Activated gamma-delta T cell treated with anti-CD3 and anti-CD28 coated beads, Interleukin-2, amount 50 U/mL, for 16 hours (primary cell): ENCODE data around the gene LYAR.
A peak's percentile ranks its signal among the peaks of the same experiment; 100 is the strongest.

Experiments used
- DNase-seq: peaks from one replicate; pipeline ENCODE4 v3.0.0-alpha.2; 2020; ENCODE audit warnings: low read depth

Gene LYAR, protein sequence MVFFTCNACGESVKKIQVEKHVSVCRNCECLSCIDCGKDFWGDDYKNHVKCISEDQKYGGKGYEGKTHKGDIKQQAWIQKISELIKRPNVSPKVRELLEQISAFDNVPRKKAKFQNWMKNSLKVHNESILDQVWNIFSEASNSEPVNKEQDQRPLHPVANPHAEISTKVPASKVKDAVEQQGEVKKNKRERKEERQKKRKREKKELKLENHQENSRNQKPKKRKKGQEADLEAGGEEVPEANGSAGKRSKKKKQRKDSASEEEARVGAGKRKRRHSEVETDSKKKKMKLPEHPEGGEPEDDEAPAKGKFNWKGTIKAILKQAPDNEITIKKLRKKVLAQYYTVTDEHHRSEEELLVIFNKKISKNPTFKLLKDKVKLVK

DNA sequence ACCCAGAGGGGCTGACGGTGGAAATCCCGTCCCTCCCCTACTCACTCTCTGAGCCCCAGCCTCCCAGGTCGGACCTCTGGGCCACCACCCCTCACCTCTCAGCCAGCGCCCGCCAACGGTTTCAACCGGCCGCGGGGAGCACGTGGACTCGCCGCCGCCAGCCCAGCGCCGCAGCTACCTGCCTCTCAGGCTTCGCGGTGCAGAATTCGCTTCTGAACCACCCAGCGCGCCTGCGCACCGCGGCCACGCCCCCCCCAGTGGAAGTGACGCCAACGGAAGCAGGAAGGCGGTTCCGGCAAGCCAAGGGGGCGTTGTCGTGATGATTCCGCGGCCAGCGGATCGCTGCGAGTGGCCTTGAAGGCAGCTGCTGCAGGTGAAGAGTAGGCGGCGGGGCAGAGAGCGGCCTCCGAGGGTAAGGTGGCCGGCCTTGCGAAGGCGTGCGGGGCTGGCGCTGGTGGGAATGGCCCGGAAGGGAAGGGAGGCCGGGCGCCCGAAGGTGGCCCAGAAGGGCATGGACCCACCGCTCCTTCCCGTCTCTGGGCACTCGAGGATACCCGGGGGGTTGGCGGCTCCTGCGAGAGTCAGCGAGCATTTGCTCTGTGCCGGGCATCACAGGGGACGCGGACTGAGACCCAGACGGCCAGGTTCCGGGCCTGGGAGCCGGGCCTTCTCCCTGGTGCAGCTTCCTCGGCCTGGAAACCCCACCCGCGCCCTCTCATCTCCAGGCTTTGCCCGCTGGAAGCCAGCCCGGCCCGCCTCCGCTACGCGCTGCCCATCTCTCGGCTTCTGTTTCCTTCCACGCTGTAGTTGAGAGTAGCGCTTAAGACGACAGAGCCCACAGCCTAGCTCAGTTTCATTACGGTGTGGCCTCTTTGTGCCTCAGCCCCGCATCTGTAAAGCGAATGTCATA lies at the start of gene LYAR, which contains the start of gene ZBTB49:
Gene LYAR, minus strand, starts transcription at position 214 of the 910 bp plus-strand sequence. CDS start 6,412 bp downstream, outside the sequence.
Gene ZBTB49, plus strand, starts transcription at position 311 of the 910 bp plus-strand sequence. CDS start 9,695 bp downstream, outside the sequence.
- peak; percentile 98 for DNase-seq

DNA sequence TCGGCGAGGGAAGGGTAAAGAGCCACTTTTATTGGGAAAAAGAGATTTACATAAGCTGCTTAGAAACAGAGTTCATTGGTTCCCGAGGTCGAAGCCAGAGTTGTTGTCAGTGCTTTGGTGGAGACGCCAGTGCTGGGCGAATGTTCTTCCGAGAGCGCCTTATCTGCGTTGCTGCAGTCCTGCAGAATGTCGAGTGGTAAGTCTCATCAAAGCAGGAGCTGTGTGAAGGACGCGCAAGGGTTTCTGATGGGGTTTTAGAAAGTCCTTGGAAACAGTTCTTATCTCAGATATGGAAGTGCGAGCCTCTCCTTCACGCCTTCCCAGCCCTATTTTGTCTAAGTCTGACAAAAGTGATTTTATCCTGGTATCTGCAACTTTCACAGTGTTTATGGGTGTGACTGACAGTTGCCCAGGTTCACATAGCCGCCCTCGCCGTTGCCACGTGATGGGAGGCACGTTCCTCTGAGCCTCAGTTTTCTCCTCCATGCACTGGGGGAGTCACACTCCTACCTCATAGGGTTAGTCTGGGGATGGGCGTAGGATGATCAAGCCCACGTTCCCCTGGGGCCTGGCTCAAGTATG lies 49.6 kb upstream of the LYAR start:
- DNase-seq = no peak

DNA sequence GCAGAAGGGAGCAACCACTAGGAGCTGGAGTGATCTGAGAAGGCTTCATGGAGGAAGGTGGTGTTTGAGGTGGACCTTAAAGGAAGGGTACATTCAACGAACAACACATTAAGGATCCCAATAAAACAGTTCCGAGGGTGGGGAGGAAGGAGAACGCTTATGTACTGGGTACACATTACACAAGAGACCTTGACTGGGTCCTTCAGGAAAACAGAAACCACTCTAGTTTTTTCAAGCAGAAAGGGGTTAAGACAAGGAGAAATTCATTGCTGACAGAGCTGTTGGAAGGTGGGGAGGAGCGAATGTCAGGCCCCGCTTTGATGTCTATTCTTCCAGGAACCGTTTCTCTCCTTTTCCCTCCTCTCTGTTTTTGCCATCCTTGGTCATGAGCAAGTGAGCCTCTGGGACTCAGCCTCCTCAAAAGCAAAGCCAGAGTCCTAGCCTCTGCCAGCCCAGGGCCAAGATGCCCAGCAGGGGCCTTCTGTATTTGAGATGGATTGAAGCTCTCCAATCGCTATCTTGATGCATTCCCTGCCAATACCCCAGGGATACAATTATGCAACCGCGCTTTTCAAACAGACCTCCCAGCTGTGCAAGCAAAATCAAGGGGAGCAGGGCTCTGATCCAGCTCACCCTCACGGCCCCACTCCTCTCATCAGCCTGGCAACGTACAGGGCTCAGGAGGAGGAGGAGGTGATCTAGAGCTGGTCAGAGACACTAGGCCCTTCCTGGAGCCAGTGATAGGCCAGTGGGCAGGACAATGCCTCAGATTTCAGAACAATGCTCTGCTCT lies 48.5 kb upstream of the LYAR start:
- DNase-seq = no peak

DNA sequence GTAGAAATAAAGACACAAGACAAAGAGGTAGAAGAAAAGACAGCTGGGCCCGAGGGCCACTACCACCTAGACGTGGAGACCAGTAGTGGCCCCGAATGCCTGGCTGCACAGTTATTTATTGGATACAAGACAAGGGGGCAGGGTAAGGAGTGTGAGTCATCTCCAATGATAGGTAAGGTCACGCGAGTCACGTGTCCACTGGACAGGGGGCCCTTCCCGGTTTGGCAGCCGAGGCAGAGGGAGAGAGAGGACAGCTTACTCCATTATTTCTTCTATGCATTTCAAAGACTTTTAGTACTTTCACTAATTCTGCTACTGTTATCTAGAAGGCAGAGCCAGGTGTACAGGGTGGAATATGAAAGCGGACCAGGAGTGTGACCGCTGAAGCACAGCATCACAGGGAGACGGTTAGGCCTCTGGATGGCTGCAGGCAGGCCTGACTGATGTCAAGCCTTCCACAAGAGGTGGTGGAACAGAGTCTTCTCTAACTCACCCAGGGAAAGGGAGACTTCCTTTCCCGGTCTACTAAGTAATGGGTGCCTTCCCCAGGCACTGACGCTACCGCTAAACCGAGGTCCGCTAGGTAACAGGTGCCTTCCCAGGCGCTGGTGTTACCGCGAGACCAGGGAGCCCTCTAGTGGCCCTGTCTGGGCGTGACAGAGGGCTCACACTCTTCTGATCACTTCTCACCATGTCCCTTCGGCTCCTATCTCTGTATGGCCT lies 45.0 kb upstream of the LYAR start:
- peak; percentile 64 for DNase-seq

DNA sequence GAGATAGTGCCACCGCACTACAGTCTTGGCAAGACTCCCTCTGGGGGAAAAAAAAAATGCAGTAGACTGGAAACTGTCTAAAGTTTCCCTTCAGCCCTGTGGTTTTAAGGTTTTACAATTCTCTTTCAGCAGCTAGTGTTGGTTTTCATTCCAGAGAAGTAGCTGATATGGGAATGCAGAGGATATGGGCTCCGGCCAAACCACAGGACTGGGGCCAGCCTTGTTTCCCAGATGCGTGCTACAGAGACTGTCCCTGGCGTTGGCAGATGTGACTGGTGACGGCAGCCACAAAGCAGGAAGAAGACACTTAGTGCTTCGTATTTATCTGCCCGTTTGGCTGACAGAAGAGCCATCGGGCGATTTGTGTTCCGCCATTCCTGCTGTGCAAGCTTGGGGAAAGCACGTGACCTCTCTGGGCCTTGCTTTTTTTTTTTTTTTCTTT lies 43.3 kb upstream of the LYAR start:
- no peak for DNase-seq

DNA sequence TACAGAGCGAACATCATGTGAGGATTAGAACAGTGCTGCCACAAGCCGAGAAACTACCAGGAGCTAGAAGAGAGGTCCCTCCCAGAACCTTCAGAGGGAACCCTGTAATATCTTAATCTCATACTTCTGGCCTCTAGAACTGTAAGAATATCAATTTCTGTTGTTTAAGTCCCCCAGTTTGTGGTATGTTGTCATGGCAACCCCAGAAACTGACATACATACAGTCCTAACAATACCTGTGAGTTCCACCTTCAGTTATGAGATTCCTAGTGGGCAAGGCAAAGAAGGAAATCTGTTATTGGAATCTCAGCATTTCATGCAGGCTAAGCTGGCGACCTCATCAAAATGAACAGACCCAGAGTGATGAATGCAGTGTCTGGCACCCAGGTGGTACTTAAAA lies 42.6 kb upstream of the LYAR start:
- no peak for DNase-seq

DNA sequence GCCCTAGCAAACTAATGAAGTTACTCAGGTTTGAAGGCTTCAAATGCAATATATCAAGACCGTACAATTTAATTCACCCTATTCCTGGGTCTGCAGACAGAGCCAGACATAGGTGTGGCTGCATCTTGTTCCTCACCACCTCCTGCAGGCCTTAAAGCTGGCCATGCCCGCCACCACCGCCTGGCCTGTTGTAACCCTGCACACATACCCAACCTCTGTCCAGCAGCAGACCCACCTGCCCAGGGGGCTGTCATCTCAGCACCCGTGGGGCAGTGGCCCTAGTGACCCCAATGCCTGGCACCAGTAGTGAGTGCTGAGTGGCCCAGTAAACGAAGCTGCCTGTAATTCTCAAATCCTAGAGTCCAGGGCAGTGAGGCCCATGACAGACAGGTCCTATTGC lies 40.8 kb upstream of the LYAR start:
- DNase-seq = no peak

DNA sequence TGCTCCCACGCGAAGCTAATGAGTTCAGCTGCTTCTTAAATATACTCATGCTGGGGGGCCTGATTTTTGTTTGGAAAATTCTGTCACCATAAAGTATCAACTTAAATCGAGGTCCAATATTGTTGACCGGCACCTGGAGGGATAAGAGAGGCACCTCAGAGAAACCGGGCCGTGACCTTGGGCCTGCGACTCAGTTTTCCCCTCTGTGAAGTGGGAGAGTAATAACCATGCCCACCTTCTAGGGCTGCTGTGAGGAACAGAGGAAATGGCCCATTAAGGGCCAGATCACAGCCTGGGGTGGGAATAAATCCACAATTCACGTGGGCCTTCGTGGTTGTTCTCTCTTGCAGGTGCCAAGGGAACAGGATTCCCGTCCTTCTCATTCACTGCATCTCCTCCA lies 39.5 kb upstream of the LYAR start:
- DNase-seq = no peak

DNA sequence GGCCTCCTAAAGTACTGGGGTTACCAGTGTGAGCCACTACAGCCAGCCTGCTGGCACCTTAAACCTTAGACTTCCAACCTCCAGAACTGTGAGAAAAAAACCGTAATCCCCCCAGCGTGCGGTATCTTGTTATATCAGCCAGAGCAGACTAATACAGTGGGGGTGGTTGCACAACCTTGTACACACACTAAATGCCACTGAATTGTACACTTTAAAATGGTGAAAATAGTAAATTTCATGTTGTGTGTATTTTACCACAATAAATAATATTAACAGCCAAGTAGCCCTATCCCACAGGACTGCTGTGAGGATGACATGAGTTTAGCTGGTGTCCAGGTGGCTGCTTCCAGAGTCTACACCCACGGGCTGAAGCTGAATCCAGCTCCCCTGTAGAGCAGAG lies 38.9 kb upstream of the LYAR start:
- DNase-seq = no peak

DNA sequence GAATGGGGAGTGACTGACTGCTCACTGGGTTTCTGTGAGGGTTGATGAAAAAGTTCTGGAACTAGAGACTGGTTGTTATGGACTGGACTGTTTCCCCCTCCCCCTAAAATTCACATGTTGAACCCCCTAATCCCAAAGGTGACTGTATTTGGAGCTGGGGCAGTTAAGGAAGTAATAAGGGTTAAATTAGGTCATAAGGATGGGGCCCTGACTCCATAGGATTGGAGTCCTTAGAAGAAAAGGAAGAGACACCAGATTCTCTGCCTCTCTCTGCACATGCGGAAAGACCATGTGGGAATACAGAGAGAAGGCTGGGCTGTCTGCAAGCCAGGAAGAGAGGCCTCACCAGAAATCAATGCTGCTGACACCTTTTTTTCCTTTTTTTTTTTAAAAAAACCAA lies 38.3 kb upstream of the LYAR start:
- DNase-seq = no peak

DNA sequence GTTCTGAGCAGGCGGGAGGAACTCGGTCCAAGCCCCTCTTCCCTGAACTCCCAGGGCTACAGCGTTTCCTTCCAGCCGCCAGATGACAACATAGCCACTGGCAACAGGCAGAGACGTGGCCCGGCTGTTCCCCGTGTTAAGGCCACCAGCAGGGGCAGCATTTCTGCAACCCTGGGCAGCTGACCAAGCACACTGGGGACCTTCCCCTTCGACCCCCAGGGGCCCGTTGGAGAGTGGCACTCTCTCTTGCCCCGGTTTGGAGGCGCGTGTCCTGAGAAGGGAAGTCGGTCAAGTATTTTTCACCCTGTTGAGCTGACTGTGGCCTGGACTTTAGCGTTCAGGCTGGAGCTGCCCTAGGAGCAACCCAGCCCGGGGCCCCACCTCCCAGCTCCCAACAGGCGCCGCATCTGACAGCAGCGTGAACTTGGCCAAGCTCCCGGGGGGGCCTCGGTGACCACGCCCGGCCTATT lies 37.7 kb upstream of the LYAR start:
- no peak for DNase-seq

DNA sequence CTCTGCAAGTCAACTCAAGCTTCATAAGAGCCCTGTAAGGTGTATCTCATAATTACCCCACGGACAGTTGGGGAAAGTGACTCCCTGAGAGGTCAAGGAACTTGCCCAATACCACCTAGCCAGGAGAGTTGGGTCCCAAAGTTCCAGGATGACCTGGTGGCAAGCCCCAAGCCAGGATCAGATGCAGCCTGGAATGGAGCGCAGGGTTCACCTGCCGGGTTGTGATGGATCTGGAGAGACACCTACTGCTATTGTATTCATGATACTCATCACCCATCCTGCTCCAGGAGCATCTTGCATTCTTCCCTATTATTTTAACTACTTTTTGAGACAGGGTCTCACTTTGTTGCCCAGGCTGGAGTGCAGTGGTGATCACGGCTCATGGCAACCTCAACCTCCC lies 36.2 kb upstream of the LYAR start:
- DNase-seq = no peak

DNA sequence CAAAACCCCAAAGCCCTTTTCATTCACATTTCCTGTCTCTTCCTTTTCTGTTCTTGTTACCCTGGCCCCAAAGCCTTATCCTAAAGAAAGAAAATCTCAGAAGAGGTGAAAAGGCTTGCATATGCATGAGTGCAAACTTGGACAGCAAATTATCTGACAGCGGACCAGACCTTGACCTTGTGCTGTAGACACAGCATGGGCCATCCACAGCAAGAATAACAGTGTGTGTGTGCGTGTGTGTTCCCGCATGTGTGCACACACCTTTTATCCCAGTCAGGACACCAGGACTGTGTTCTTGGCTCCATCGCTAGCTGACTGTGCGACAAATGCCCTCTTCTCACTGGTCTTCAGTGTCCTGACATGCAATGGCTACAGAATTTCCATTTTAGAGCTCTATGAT lies 35.4 kb upstream of the LYAR start:
- no peak for DNase-seq

DNA sequence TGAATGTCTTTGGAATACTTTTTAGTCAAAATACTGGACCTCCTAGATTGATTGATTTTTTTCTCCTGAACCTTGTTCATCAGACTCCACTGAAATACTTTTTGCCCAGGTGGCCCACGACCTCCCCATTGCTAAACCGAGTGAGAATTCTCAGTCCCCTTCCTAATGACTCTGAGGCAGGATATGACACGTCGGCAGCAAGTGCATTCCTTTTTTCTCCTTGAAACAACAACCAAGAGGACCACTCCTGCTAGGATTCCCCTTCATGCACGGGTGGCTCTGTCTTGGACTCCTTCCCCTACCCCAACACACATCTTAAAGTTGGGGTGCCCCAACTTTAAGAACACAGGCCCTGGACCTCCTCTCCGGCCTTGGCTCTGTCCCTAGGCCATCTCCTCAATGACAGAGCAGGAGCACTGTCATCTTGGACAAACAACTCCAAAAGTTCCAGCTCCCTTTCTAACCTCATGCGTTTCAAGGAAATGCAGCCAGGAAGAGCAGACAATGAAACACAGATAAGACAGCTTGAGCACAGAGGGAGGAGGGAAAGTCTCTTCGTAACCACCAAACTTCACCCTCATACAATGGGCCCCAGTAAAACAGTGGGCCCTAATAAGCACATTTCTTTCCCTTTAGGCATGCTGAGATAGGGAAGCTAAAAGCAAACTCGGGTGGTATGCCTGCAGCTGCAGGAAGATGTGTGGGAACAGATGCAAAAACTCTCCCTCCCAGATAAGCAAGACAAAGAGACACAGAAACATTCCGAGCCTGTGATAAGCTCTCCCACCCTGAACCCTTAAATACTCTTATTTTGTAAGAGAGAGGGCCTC lies 34.0 kb upstream of the LYAR start:
- no peak for DNase-seq

DNA sequence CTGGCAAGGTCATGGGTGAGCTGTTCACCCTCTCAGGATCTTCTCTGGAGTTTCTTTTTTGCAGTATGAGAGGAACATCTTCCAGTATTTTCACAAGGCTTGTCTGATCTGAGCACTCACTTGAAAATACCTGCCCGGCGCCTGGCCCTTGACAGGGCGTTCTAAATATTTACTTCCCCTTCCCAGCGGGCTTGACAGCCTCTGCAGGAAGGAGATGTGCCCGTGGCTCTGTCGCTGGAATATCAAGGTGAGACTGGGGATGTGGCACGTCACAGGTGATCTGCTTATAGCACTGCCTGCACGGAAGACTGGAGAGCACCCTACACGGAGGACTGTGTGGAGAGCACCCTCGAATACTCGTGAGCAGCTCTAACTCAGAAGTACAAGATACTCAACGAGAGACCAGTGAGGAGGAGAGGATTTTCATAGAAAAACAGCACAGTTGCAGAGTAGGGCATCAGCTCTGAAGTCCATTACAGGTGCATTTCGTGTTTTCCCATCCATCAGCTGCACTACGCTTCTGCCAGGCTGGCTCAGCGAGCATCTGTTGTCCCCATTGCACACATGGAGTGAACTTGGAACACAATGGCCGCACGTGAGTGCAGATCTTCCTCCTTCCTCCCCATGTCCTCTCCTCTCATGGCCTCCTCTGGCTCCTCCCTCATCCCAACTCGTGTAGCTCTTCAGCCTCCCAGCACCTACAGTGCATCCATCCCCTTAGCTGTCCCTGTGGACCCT lies 32.2 kb upstream of the LYAR start:
- DNase-seq = no peak

DNA sequence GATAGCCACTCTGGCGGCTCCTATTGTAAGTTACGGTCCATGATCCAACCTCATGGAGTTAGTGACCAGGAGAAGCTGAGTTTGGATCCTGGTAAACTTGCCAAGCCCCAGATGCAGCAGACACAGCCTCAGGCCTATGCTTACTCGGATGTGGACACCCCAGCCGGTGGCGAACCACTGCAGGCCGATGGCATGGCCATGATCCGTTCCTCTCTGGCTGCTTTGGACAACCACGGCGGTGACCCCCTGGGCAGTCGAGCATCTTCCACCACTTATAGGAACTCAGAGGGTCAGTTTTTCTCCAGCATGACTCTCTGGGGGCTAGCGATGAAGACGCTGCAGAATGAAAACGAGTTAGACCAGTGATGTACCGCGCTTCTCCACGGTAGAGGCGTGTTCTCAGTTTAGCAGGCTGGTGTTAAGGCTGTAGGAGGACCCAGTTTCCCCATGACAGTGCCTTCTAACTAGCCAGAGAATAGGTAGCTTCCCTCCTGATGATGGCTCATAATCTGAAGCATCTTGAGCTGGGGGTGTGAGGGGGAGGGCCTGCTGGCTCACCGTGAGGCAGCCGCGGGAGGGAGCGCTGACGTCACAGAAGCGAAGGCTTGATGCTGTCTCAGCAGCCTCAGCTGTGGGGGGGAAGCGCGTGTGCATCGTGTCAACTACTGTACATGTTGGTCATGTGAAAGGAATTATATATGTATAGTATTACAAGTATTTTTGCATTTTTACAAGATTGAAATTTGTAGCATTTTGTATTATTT lies 31.2 kb upstream of the LYAR start:
- DNase-seq = no peak

DNA sequence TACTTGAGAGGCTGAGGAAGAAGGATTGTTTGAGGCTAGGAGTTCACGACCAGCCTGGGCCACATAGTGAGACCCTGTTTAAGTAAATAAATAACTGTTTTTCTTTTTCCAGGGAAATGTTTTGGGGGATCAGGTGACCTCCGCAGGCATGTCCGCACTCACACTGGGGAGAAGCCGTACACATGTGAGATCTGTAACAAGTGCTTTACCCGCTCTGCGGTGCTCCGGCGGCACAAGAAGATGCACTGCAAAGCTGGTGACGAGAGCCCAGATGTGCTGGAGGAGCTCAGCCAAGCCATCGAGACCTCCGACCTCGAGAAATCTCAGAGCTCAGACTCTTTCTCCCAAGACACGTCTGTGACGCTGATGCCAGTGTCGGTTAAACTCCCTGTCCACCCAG lies 30.6 kb upstream of the LYAR start:
- DNase-seq = no peak

DNA sequence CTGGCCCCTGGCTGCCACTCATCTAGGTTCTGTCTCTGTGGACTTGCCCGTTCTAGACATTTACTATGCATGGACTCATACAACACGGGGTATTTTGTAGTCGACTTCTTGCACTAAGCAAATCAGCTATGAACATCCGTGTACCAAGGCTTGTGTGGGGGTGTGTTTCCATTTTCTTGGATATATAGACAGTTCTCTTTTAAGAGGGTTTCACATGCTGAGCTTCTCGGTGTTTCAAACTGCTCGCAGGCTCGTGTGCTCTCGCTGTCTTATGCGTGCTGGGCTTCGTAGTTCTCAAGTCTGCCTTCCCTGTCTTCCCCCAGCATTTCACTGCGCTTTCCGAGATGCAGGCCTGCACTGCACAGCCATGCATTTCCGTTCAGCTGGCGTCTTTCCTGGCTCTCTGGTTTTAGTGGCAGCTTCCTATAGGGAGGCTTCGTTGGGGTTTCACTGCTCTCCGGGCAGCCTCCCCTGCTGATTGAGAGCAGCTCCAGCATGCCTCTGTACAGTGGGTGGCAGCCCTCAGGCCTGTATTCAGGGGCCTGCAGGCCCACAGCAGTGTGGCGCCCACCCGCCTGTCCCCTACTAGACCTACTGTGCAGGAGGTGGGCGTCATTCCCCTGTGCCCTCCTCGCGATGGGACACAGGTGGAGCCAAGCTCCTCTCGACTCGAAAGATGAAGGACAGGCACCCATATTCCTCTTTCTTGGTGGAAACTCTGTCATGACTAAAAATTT lies 27.7 kb upstream of the LYAR start:
- DNase-seq = no peak
